HEK293T (cell line): ENCODE results near the gene ATG9A.

ENCODE experiments used
- CTCF ChIA-PET: fragments of 350-600 bp; formaldehyde crosslinking; extraction: SDS; loops from one replicate; lab custom pipeline; 2021; ENCODE audit warnings: antibody characterized with exemption, inconsistent platforms; lab: Yijun Ruan, JAX
- POLR2A ChIA-PET: fragments of 350-600 bp; formaldehyde crosslinking; extraction: SDS; loops from one replicate; lab custom pipeline; 2020; ENCODE audit warnings: antibody characterized with exemption, inconsistent platforms; lab: Yijun Ruan, JAX
- DNase-seq: peaks from one replicate; pipeline ENCODE4 v3.0.0; 2012; ENCODE audit warnings: mixed read lengths; ENCODE audit errors: extremely low spot score
- ARNT ChIP-seq: fragments of 450-650 bp; IDR thresholded peaks from 2 replicates; pipeline ENCODE4 v1.6.1; 2017; ENCODE audit warnings: mild to moderate bottlenecking
- BHLHE40 ChIP-seq: fragments of 450-650 bp; IDR thresholded peaks from 2 replicates; pipeline ENCODE4 v1.6.1; 2016; ENCODE audit warnings: mild to moderate bottlenecking, moderate library complexity, borderline replicate concordance
- CTBP1 ChIP-seq: fragments of 450-650 bp; IDR thresholded peaks from 2 replicates; pipeline ENCODE4 v1.6.1; 2016; ENCODE audit warnings: borderline replicate concordance
- ELF4 ChIP-seq: fragments of 450-650 bp; IDR thresholded peaks from 2 replicates; pipeline ENCODE4 v1.6.1; 2017; ENCODE audit warnings: antibody characterized with exemption
- FOXA1 ChIP-seq: fragments of 450-650 bp; IDR thresholded peaks from 2 replicates; pipeline ENCODE4 v1.6.1; 2016; ENCODE audit warnings: mild to moderate bottlenecking
- FOXK2 ChIP-seq: fragments of 450-650 bp; IDR thresholded peaks from 2 replicates; pipeline ENCODE4 v1.6.1; 2016; ENCODE audit warnings: mild to moderate bottlenecking
- FOXM1 ChIP-seq: fragments of 450-650 bp; IDR thresholded peaks from 2 replicates; pipeline ENCODE4 v1.6.1; 2017; ENCODE audit warnings: mild to moderate bottlenecking, borderline replicate concordance
- HDGF ChIP-seq: fragments of 450-650 bp; IDR thresholded peaks from 2 replicates; pipeline ENCODE4 v1.6.1; 2017; ENCODE audit warnings: antibody characterized with exemption, borderline replicate concordance
- L3MBTL2 ChIP-seq: fragments of 450-650 bp; conservative IDR thresholded peaks from 2 replicates; pipeline ENCODE4 v1.6.1; 2016; ENCODE audit warnings: mild to moderate bottlenecking
- LEF1 ChIP-seq: fragments of 450-650 bp; IDR thresholded peaks from 2 replicates; pipeline ENCODE4 v1.6.1; 2017; ENCODE audit warnings: mild to moderate bottlenecking, borderline replicate concordance
- NFRKB ChIP-seq: fragments of 450-650 bp; IDR thresholded peaks from 2 replicates; pipeline ENCODE4 v1.6.1; 2016; ENCODE audit warnings: mild to moderate bottlenecking, moderate library complexity
- PKNOX1 ChIP-seq: fragments of 450-650 bp; IDR thresholded peaks from 2 replicates; pipeline ENCODE4 v1.6.1; 2016
- SP1 ChIP-seq: fragments of 450-650 bp; IDR thresholded peaks from 2 replicates; pipeline ENCODE4 v1.6.1; 2017
- SUZ12 ChIP-seq: fragments of 450-650 bp; IDR thresholded peaks from 2 replicates; pipeline ENCODE4 v1.6.1; 2016; ENCODE audit warnings: mild to moderate bottlenecking
- TARDBP ChIP-seq: fragments of 450-650 bp; IDR thresholded peaks from 2 replicates; pipeline ENCODE4 v1.6.1; 2016
- ZNF384 ChIP-seq: fragments of 450-650 bp; IDR thresholded peaks from 2 replicates; pipeline ENCODE4 v1.6.1; 2016

ATG9A gene

GRCh38 chr2:219247678-219248642 is 18.5 kb upstream of the ATG9A start:
- ChIA-PET POLR2A (interaction anchor here (0.9 to 2.6 kb wide), 3 partner anchors 14 to 31 kb away, joined by 3 to 7 read pairs (median 3); partner anchors contain the start of gene DNAJB2), CTCF (interaction anchor here (1.0 kb wide), 1 partner anchor 72 kb away, joined by 3 read pairs; no protein-coding TSS in a partner anchor)
- no peak for DNase-seq
- TF ChIP-seq L3MBTL2 (no peak), ELF4 (no peak), SP1 (no peak), BHLHE40 (no peak), NFRKB (no peak), SUZ12 (no peak), PKNOX1 (no peak), ZNF384 (no peak), HDGF (no peak), FOXA1 (no peak), TARDBP (no peak), CTBP1 (no peak), ARNT (no peak), LEF1 (no peak), FOXM1 (no peak), FOXK2 (no peak)

DNA sequence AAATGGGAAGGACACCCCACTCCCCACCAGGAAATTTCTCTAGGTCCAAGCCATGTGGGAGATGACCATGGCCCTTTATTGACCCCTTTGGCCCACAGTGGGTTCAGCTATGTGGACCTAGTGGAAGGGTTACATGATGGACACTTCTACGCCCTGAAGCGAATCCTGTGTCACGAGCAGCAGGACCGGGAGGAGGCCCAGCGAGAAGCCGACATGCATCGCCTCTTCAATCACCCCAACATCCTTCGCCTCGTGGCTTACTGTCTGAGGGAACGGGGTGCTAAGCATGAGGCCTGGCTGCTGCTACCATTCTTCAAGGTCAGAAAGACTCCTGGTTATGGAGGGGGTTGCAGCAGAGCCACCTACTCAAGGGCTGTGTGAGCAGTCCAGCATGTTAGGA is 17.1 kb upstream of the ATG9A start:
- POLR2A ChIA-PET = interaction anchor here (1.7 to 2.9 kb wide), 7 partner anchors 9 to 40 kb away, joined by 7 to 28 read pairs (median 13); partner anchors contain the start of genes ABCB6, ANKZF1, ATG9A and DNAJB2
- DNase-seq = no peak
- TF ChIP-seq TARDBP (no peak), CTBP1 (no peak), BHLHE40 (no peak), ARNT (no peak), SUZ12 (no peak), FOXK2 (no peak), ZNF384 (no peak), LEF1 (no peak), HDGF (no peak)
- CTCF ChIA-PET = no interaction called here

DNA sequence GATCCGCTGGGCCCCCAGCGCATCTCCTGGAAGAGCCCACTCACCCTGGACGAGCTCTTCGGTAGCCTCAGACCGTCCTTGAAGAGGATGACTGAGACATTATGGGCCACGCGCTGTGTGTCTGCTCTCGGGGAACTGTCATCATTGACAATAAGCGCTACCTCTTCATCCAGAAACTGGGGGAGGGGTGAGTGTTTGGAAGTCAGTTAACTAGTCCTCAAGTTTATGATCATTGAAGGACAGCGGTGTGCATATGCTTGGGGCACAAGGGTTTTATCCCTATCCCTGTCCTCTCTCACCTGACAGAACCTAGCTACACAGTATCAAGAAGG is 16.4 kb upstream of the ATG9A start:
- CTCF ChIA-PET = interaction anchor here (0.7 to 1.9 kb wide), 3 partner anchors 9 to 32 kb away, joined by 3 to 7 read pairs (median 3); no protein-coding TSS in a partner anchor
- POLR2A ChIA-PET = interaction anchor here (1.7 to 2.9 kb wide), 10 partner anchors 9 to 69 kb away, joined by 7 to 28 read pairs (median 11); partner anchors contain the start of genes ABCB6, ANKZF1, ATG9A and CNPPD1
- TF ChIP-seq ELF4 (no peak), L3MBTL2 (no peak), ARNT (no peak), HDGF (no peak), LEF1 (no peak), TARDBP (no peak), FOXK2 (no peak), CTBP1 (no peak), NFRKB (no peak), FOXA1 (no peak), SP1 (no peak), FOXM1 (no peak), ZNF384 (no peak), PKNOX1 (no peak), SUZ12 (no peak)
- no peak for DNase-seq

- POLR2A ChIA-PET = interaction anchor here (0.7 to 2.9 kb wide), 22 partner anchors 10 to 336 kb away, joined by 3 to 28 read pairs (median 8); partner anchors contain the start of genes ABCB6, ANKZF1, ATG9A and CNPPD1
- CTCF ChIA-PET = interaction anchor here (0.7 to 1.9 kb wide), 5 partner anchors 9 to 193 kb away, joined by 3 to 7 read pairs (median 3); no protein-coding TSS in a partner anchor
- DNase-seq = peak; percentile 96
- TF ChIP-seq NFRKB = no peak
- TF ChIP-seq ELF4 = peak; percentile 61; the same call in 1 of the 2 replicates
- TF ChIP-seq CTBP1 = no peak
These were observed 15.9 kb upstream of the ATG9A start, which contains the start of the genes GLB1L and STK16 for GRCh38 chr2:219245148-219245898. Gene GLB1L, minus strand, starts transcription at chr2:219245444. Its CDS starts 1,871 bp downstream, at chr2:219243573. Gene STK16, plus strand, starts transcription at chr2:219245479. Its CDS starts 521 bp downstream, at chr2:219246000.

- CTCF ChIA-PET = interaction anchor here (0.8 to 1.9 kb wide), 4 partner anchors 10 to 192 kb away, joined by 3 to 7 read pairs (median 5); no protein-coding TSS in a partner anchor
These were observed 15.3 kb upstream of the ATG9A start for GRCh38 chr2:219244789-219245147.

GRCh38 chr2:219243291-219243761 is 13.9 kb upstream of the ATG9A start:
- TF ChIP-seq HDGF (no peak), SUZ12 (no peak), FOXM1 (no peak), FOXK2 (no peak), TARDBP (no peak), LEF1 (no peak), FOXA1 (no peak), ELF4 (no peak), ZNF384 (no peak), ARNT (no peak), BHLHE40 (no peak), L3MBTL2 (no peak), NFRKB (no peak), PKNOX1 (no peak)
- ChIA-PET POLR2A (no interaction called here), CTCF (interaction anchor here (1.2 kb wide), 1 partner anchor 34 kb away, joined by 3 read pairs; no protein-coding TSS in a partner anchor)
- no peak for DNase-seq

More at GRCh38 chr2:219244789-219245147, 15.3 kb upstream of the ATG9A start:
- DNase-seq = no peak
- TF ChIP-seq BHLHE40 = no peak
- POLR2A ChIA-PET = interaction anchor here (0.7 to 2.9 kb wide), 22 partner anchors 10 to 335 kb away, joined by 3 to 28 read pairs (median 8); partner anchors contain the start of genes ABCB6, ANKZF1, ATG9A and CNPPD1
